Measurements from ENCODE around the gene RNF144B. TPM values are rescaled to one million over a fixed set of nuclear protein-coding genes. Genes with fewer than 3 reads are reported as not detected.

RNF144B gene
- total RNA-seq, 1 experiment from 2014 or later: 2.3 TPM

DNA sequence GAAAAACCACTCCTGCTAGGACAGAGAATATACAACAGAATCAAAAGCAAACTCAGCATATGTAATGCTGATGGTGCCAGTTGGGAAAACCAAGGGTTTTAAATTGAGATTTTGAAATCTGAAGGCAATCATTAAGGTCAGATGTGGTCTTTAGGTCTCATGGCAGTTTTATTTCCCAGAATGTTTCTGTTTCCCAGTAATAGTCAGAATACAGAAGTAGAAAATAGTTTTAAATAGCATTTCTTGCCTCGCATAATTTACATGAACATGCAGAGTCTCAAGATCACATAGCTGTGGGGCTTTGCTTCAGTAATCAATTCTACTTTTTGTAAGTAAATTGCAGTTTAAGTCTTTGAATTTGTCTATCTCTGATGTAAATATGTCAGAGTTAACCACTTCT is 58.1 kb downstream of the RNF144B start:
- Histone ChIP-seq H2BK15ac (ENCODE audit: low read depth, low read length) (no peak overlapping the region), H3T11ph (ENCODE audit: low read length) (no peak overlapping the region), H2AFZ (ENCODE audit: low read length) (no peak overlapping the region), H4K8ac (replicated peaks; ENCODE audit: insufficient read length, low read depth, low read length) (no peak overlapping the region), H3K14ac (ENCODE audit: insufficient read depth, low read length) (no peak overlapping the region), H3K23ac (ENCODE audit: insufficient read length, low read depth, low read length) (no peak overlapping the region), H3K79me2 (ENCODE audit: insufficient read depth, low read length) (no peaks in the 10 kb centered on the region), H3K4ac (ENCODE audit: low read depth, low read length) (no peak overlapping the region), H3K79me1 (ENCODE audit: insufficient read depth, low read depth, low read length, poor library complexity, severe bottlenecking) (no peaks in the 10 kb centered on the region), H2AK5ac (ENCODE audit: insufficient read length, low read length) (no peak overlapping the region), H3K56ac (ENCODE audit: insufficient read length, low read depth, low read length) (no peak overlapping the region), H3K9ac (ENCODE audit: extremely low read depth, insufficient read length, low read length) (no peak overlapping the region), H2BK20ac (ENCODE audit: low read depth, low read length, poor library complexity, severe bottlenecking) (no peak overlapping the region), H3K9me3 (ENCODE audit: control insufficient read depth, low read depth, low read length) (no peaks in the 10 kb centered on the region), H2BK120ac (ENCODE audit: low read depth, low read length, poor library complexity, severe bottlenecking) (no peak overlapping the region), H3K4me2 (ENCODE audit: insufficient read depth, insufficient read length, low read length) (no peak overlapping the region), H2BK5ac (ENCODE audit: insufficient read length, low read length) (no peak overlapping the region), H3K18ac (ENCODE audit: insufficient read length, low read depth, low read length) (no peak overlapping the region), H3K4me1 (ENCODE audit: insufficient read depth, low read length) (no peaks in the 10 kb centered on the region), H2BK12ac (ENCODE audit: insufficient read length, low read depth, low read length) (no peak overlapping the region), H4K20me1 (ENCODE audit: control insufficient read depth, insufficient read depth, insufficient read length) (no peaks in the 10 kb centered on the region), H4K91ac (ENCODE audit: insufficient read length, low read depth, low read length) (no peak overlapping the region), H4K5ac (ENCODE audit: insufficient read length, low read depth, low read length) (no peak overlapping the region), H3K27ac (ENCODE audit: insufficient read length, low read depth, low read length) (no peak overlapping the region), H3K27me3 (ENCODE audit: insufficient read depth, low read length) (no peaks in the 10 kb centered on the region), H3K23me2 (ENCODE audit: insufficient read length, low read depth, low read length, poor library complexity, severe bottlenecking) (no peaks in the 10 kb centered on the region)
- H3K27me3 Mint-ChIP-seq (ENCODE audit: low read depth): no peaks in the 10 kb centered on the region
- no peaks in the 10 kb centered on the region for H3K4me1 Mint-ChIP-seq
- H3K9me3 Mint-ChIP-seq: no peaks in the 10 kb centered on the region
- H3K36me3 Mint-ChIP-seq (ENCODE audit: insufficient read depth in 1 of 3, low read depth in 3 of 3): no peaks in the 10 kb centered on the region
- H3K4me3 Mint-ChIP-seq: no peak overlapping the region
- DNase-seq: no peak
- TF ChIP-seq, protein P1, sequence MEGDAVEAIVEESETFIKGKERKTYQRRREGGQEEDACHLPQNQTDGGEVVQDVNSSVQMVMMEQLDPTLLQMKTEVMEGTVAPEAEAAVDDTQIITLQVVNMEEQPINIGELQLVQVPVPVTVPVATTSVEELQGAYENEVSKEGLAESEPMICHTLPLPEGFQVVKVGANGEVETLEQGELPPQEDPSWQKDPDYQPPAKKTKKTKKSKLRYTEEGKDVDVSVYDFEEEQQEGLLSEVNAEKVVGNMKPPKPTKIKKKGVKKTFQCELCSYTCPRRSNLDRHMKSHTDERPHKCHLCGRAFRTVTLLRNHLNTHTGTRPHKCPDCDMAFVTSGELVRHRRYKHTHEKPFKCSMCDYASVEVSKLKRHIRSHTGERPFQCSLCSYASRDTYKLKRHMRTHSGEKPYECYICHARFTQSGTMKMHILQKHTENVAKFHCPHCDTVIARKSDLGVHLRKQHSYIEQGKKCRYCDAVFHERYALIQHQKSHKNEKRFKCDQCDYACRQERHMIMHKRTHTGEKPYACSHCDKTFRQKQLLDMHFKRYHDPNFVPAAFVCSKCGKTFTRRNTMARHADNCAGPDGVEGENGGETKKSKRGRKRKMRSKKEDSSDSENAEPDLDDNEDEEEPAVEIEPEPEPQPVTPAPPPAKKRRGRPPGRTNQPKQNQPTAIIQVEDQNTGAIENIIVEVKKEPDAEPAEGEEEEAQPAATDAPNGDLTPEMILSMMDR (conservative IDR thresholded peaks at IDR 0.05): no peak
- H3K27ac Mint-ChIP-seq: no peak overlapping the region
- no CpG with 5 or more reads among the region's 1 CpG for WGBS (ENCODE audit: extremely low coverage, insufficient read length, low lambda C conversion rate)

Measured in H9 (cell line).